ENCODE data around the gene SYNGR2.

- TF ChIP-seq CTCF (IDR thresholded peaks at IDR 0.05; ENCODE audit: borderline replicate concordance, extremely low read depth, low read length, poor library complexity, severe bottlenecking): no peak
- no peak for TF ChIP-seq EZH2 (IDR thresholded peaks at IDR 0.05; ENCODE audit: borderline replicate concordance, low read depth, low read length, severe bottlenecking)
Measured at GRCh38 chr17:78146881-78147280, 21.5 kb upstream of the SYNGR2 start.
